ENCODE results near the gene BHLHE40. TPM values are rescaled to one million over a fixed set of nuclear protein-coding genes. Genes with fewer than 3 reads are reported as not detected.

Gene BHLHE40
- total and polyA plus RNA-seq, 4 experiments from 2014 or later: 33.0 to 45.8 (median 39.7) TPM

- Histone ChIP-seq H3K9me3 (ENCODE audit: control insufficient read depth in 1 of 2, low read length in 2 of 2) (no peaks in the 10 kb centered on the region), H3K4me1 (ENCODE audit: insufficient read depth, low read length) (no peaks in the 10 kb centered on the region), H3K36me3 (ENCODE audit: insufficient read depth, low read length) (no peaks in the 10 kb centered on the region), H3K27ac (ENCODE audit: low read depth, low read length) (no peak overlapping the region), H3K4me3 (ENCODE audit: low read length in 2 of 2) (no peak overlapping the region), H3K27me3 (ENCODE audit: insufficient read depth, low read length) (no peaks in the 10 kb centered on the region)
- POLR2A ChIA-PET (ENCODE audit: partially characterized antibody): interaction anchor here (1.0 to 2.3 kb wide), 7 partner anchors 7 to 18 kb away, joined by 3 to 13 read pairs (median 4); partner anchors contain the start of gene BHLHE40
- no peaks in the 10 kb centered on the region for H3K27me3 Mint-ChIP-seq
- peaks cover 0 to 6% (median 0%) of the 10 kb centered on the region in 4 donors for H3K4me1 Mint-ChIP-seq
- intact Hi-C loops (cut with micrococcal nuclease): no loop called here
- CTCF ChIA-PET (ENCODE audit: partially characterized antibody): interaction anchor here (0.9 to 4.0 kb wide), 7 partner anchors 7 to 282 kb away, joined by 3 to 13 read pairs (median 5); no protein-coding TSS in a partner anchor
- peak overlapping the region in 2 of 7 donors; percentile 30 to 57 for H3K27ac Mint-ChIP-seq
- DNase-seq: no peak
- no peak overlapping the region for H3K4me3 Mint-ChIP-seq
- H3K36me3 Mint-ChIP-seq: no peaks in the 10 kb centered on the region
- no peaks in the 10 kb centered on the region for H3K9me3 Mint-ChIP-seq
These were observed 14.3 kb downstream of the BHLHE40 start for GRCh38 chr3:4993276-4994143.

- no peak for DNase-seq
- peaks cover 0 to 6% (median 0%) of the 10 kb centered on the region in 4 donors for H3K4me1 Mint-ChIP-seq
- Histone ChIP-seq H3K36me3 (ENCODE audit: insufficient read depth, low read length) (no peaks in the 10 kb centered on the region), H3K27ac (ENCODE audit: low read depth, low read length) (no peak overlapping the region), H3K9me3 (ENCODE audit: control insufficient read depth in 1 of 2, low read length in 2 of 2) (no peaks in the 10 kb centered on the region), H3K27me3 (ENCODE audit: insufficient read depth, low read length) (no peaks in the 10 kb centered on the region), H3K4me3 (ENCODE audit: low read length in 2 of 2) (no peak overlapping the region), H3K4me1 (ENCODE audit: insufficient read depth, low read length) (peaks cover 2% of the 10 kb centered on the region)
- H3K36me3 Mint-ChIP-seq: no peaks in the 10 kb centered on the region
- no peaks in the 10 kb centered on the region for H3K27me3 Mint-ChIP-seq
- ChIA-PET CTCF (ENCODE audit: partially characterized antibody) (interaction anchor here (1.2 to 4.0 kb wide), 3 partner anchors 10 to 191 kb away, joined by 3 to 13 read pairs (median 6); no protein-coding TSS in a partner anchor), POLR2A (ENCODE audit: partially characterized antibody) (interaction anchor here (1.1 to 2.3 kb wide), 5 partner anchors 8 to 17 kb away, joined by 3 to 13 read pairs (median 5); partner anchors contain the start of gene BHLHE40)
- no peak overlapping the region for H3K4me3 Mint-ChIP-seq
- H3K9me3 Mint-ChIP-seq: no peaks in the 10 kb centered on the region
- H3K27ac Mint-ChIP-seq: no peak overlapping the region
- intact Hi-C loops (cut with micrococcal nuclease): no loop called here
These were observed 15.0 kb downstream of the BHLHE40 start for GRCh38 chr3:4994144-4994730.

GRCh38 chr3:4994823-4995499, 15.7 kb downstream of the BHLHE40 start:
- peaks cover 10% of the 10 kb centered on the region for H3K4me1 ChIP-seq (ENCODE audit: insufficient read depth, low read length)
- no peak for DNase-seq
- no peak overlapping the region for H3K27ac ChIP-seq (ENCODE audit: low read depth, low read length)
- intact Hi-C loops (cut with micrococcal nuclease): no loop called here
- no peaks in the 10 kb centered on the region for H3K9me3 ChIP-seq (ENCODE audit: control insufficient read depth in 1 of 2, low read length in 2 of 2)
- H3K36me3 ChIP-seq (ENCODE audit: insufficient read depth, low read length): no peaks in the 10 kb centered on the region
- no peaks in the 10 kb centered on the region for H3K27me3 ChIP-seq (ENCODE audit: insufficient read depth, low read length)
- CTCF ChIA-PET (ENCODE audit: partially characterized antibody): interaction anchor here (1.2 to 4.0 kb wide), 3 partner anchors 11 to 191 kb away, joined by 3 to 13 read pairs (median 6); no protein-coding TSS in a partner anchor
- no peak overlapping the region for H3K4me3 ChIP-seq (ENCODE audit: low read length in 2 of 2)
- Mint-ChIP-seq H3K27me3 (no peaks in the 10 kb centered on the region), H3K4me1 (peaks cover 3 to 8% (median 5%) of the 10 kb centered on the region in 4 donors), H3K36me3 (no peaks in the 10 kb centered on the region), H3K9me3 (no peaks in the 10 kb centered on the region), H3K4me3 (no peak overlapping the region), H3K27ac (no peak overlapping the region)
- POLR2A ChIA-PET (ENCODE audit: partially characterized antibody): interaction anchor here (1.4 to 2.3 kb wide), 2 partner anchors 9 to 11 kb away, joined by 4 to 13 read pairs; no protein-coding TSS in a partner anchor

GRCh38 chr3:4995500-4996053, 16.3 kb downstream of the BHLHE40 start:
- Histone ChIP-seq H3K4me3 (ENCODE audit: low read length in 2 of 2) (no peak overlapping the region), H3K27me3 (ENCODE audit: insufficient read depth, low read length) (no peaks in the 10 kb centered on the region), H3K4me1 (ENCODE audit: insufficient read depth, low read length) (peaks cover 11% of the 10 kb centered on the region), H3K27ac (ENCODE audit: low read depth, low read length) (no peak overlapping the region), H3K36me3 (ENCODE audit: insufficient read depth, low read length) (no peaks in the 10 kb centered on the region), H3K9me3 (ENCODE audit: control insufficient read depth in 1 of 2, low read length in 2 of 2) (no peaks in the 10 kb centered on the region)
- no peaks in the 10 kb centered on the region for H3K27me3 Mint-ChIP-seq
- H3K9me3 Mint-ChIP-seq: no peaks in the 10 kb centered on the region
- H3K27ac Mint-ChIP-seq: no peak overlapping the region
- ChIA-PET CTCF (ENCODE audit: partially characterized antibody) (interaction anchor here (1.2 to 4.0 kb wide), 2 partner anchors 15 to 192 kb away, joined by 3 to 13 read pairs; no protein-coding TSS in a partner anchor), POLR2A (ENCODE audit: partially characterized antibody) (interaction anchor here (1.0 to 2.3 kb wide), 2 partner anchors 9 to 17 kb away, joined by 3 to 13 read pairs; no protein-coding TSS in a partner anchor)
- intact Hi-C loops (cut with micrococcal nuclease): no loop called here
- no peak for DNase-seq
- no peak overlapping the region for H3K4me3 Mint-ChIP-seq
- H3K36me3 Mint-ChIP-seq: no peaks in the 10 kb centered on the region
- H3K4me1 Mint-ChIP-seq: peaks cover 4 to 8% (median 7%) of the 10 kb centered on the region in 4 donors

DNA sequence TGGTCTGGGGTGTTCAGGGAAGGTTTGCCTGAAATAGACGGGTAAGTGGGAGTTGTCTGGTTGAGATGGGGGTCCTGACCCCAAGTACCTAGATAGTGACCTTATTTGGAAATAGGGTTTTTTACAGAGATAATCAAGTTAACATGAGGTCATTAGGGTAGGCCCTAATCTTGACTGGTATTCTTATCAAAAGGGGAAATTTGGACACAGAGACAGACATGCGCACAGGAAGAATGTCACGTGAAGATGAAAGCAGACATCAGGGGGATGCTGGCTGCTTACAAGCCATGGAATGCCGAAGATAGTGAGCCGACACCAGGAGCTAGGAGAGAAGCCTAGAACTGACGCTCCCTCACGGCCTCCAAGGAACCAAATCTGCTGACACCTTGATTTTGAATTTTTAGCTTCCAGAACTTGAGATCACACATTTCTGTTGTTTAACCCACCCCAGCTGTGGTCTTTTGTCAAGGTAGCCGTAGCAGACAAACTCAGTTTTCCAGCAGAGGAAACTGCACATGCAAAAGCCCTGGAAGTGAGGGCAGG, 17.1 kb downstream of the BHLHE40 start:
- Histone ChIP-seq H3K27me3 (ENCODE audit: insufficient read depth, low read length) (no peaks in the 10 kb centered on the region), H3K9me3 (ENCODE audit: control insufficient read depth in 1 of 2, low read length in 2 of 2) (no peaks in the 10 kb centered on the region), H3K36me3 (ENCODE audit: insufficient read depth, low read length) (no peaks in the 10 kb centered on the region), H3K4me3 (ENCODE audit: low read length in 2 of 2) (no peak overlapping the region), H3K27ac (ENCODE audit: low read depth, low read length) (no peak overlapping the region), H3K4me1 (ENCODE audit: insufficient read depth, low read length) (peaks cover 11% of the 10 kb centered on the region)
- Mint-ChIP-seq H3K27ac (no peak overlapping the region), H3K9me3 (no peaks in the 10 kb centered on the region), H3K27me3 (no peaks in the 10 kb centered on the region), H3K4me3 (no peak overlapping the region), H3K4me1 (peaks cover 4 to 9% (median 7%) of the 10 kb centered on the region in 4 donors), H3K36me3 (no peaks in the 10 kb centered on the region)
- POLR2A ChIA-PET (ENCODE audit: partially characterized antibody): interaction anchor here (1.0 kb wide), 1 partner anchor 18 kb away, joined by 3 read pairs; no protein-coding TSS in a partner anchor
- CTCF ChIA-PET (ENCODE audit: partially characterized antibody): interaction anchor here (0.6 to 4.0 kb wide), 2 partner anchors 16 to 20 kb away, joined by 3 to 13 read pairs; no protein-coding TSS in a partner anchor
- no peak for DNase-seq
- intact Hi-C loops (cut with micrococcal nuclease): no loop called here

DNA sequence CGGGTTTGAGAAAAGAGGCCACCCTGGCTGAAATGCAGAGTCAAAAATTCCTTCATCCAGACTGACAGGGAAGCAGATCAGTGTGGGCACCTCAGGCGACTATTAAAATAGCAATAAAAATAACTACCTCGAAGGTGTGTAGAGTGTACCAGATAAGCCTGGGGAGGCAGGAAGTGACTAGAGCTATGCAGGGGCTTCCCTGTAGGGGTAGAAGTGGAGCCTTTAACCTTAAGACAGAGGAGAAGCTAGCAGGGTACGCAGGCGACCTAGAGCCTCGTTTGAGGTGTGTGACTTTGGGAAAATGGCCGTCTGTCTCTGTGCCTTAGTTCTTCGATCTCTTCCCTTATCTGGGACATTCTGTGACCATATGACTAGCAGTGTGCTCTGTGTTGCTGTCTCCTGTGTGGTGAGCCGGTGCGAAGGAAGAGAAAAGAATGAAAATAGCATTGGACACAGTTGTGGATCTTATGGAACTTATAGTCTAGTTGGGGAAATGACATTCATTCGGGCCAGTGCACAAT, 17.6 kb downstream of the BHLHE40 start:
- peaks cover 11% of the 10 kb centered on the region for H3K4me1 ChIP-seq (ENCODE audit: insufficient read depth, low read length)
- Mint-ChIP-seq H3K4me1 (peaks cover 4 to 14% (median 7%) of the 10 kb centered on the region in 4 donors), H3K27me3 (no peaks in the 10 kb centered on the region), H3K36me3 (no peaks in the 10 kb centered on the region), H3K9me3 (no peaks in the 10 kb centered on the region), H3K4me3 (no peak overlapping the region), H3K27ac (no peak overlapping the region)
- DNase-seq: no peak
- H3K27me3 ChIP-seq (ENCODE audit: insufficient read depth, low read length): no peaks in the 10 kb centered on the region
- no peak overlapping the region for H3K27ac ChIP-seq (ENCODE audit: low read depth, low read length)
- H3K36me3 ChIP-seq (ENCODE audit: insufficient read depth, low read length): no peaks in the 10 kb centered on the region
- CTCF ChIA-PET (ENCODE audit: partially characterized antibody): interaction anchor here (0.6 kb wide), 1 partner anchor 21 kb away, joined by 3 read pairs; no protein-coding TSS in a partner anchor
- H3K9me3 ChIP-seq (ENCODE audit: control insufficient read depth in 1 of 2, low read length in 2 of 2): no peaks in the 10 kb centered on the region
- no peak overlapping the region for H3K4me3 ChIP-seq (ENCODE audit: low read length in 2 of 2)
- intact Hi-C loops (cut with micrococcal nuclease): no loop called here
- POLR2A ChIA-PET (ENCODE audit: partially characterized antibody): interaction anchor here (1.0 kb wide), 1 partner anchor 18 kb away, joined by 3 read pairs; no protein-coding TSS in a partner anchor

All from CD4-positive, alpha-beta memory T cell (primary cell).